ENCODE data around the gene CACNB4.
A peak's percentile ranks its signal among the peaks of the same experiment; 100 is the strongest.
"Not testable (repeated sequence)": the region's sequence is repeated elsewhere in the genome, so short reads cannot be mapped to it uniquely, and the experiment has no call there.

Gene CACNB4

GRCh38 chr2:152019732-152020131, 79.1 kb downstream of the CACNB4 start:
- no peak for DNase-seq (ENCODE audit: low read depth in 2 of 2)

GRCh38 chr2:152016181-152017120, 82.4 kb downstream of the CACNB4 start:
- no peak for DNase-seq (ENCODE audit: low read depth in 2 of 2)

- no peak for DNase-seq (ENCODE audit: low read depth in 2 of 2)
Observed at GRCh38 chr2:152015552-152015951, 83.3 kb downstream of the CACNB4 start.

DNA sequence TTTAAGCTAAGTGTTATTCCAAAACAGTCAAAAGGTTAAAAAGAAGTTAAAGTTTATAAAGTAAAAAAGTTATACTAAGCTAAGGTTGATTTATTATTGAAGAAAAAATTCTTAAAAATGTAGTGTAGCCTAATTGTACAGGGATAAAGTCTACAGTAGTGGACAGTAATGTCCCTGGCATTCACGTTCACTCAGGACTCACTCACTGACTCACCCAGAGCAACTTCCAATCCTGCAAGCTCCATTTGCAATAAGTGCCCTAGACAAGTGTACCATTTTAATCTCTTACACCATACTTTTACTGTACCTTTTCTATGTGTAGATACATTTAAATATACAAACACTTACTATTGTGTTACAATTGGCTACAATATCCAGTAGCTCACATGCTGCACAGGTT, 86.1 kb downstream of the CACNB4 start:
- no peak for DNase-seq (ENCODE audit: low read depth in 2 of 2)

GRCh38 chr2:152011724-152012123, 87.1 kb downstream of the CACNB4 start:
- no peak for DNase-seq (ENCODE audit: low read depth in 2 of 2)

DNA sequence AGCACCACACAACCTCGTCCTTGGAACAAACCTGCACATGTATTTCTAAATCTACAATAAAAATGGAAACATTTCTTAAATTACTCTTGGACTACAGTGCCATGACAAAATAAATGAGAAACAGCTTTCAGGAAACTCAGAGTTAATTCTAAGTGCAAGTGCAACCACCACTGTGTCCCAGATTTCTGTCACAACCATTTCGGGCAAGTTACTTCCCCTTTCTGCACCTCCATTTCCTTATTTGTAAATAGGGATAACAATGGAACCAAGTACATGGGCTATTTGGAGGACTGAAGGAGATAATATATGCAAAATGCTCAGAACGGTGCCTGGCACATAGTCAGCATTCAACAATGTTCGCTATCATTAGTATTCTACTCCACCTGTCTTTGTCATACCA, 93.2 kb downstream of the CACNB4 start:
- no peak for DNase-seq (ENCODE audit: low read depth in 2 of 2)

DNA sequence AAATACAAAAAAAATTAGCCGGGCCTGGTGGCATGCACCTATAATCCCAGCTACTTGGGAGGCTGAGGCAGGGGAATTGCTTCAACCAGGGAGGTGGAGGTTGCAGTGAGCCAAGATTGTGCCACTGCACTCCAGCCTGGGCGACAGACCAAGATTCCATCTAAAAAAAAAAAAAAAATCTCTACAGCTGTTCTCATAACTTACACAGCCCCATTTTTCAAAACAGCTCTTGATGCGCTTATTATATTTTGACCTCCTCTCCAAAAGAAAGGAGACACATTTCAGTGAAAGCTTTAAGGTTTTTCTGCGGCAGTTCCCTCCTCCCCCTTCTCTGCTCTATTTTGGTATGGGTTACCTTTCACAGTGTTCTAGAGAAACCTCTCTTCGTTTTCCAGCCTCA, 95.6 kb downstream of the CACNB4 start:
- not testable (repeated sequence) for DNase-seq (ENCODE audit: low read depth in 2 of 2)

GRCh38 chr2:151999053-151999452, 99.8 kb downstream of the CACNB4 start:
- DNase-seq (ENCODE audit: low read depth in 2 of 2): peak in 1 of 2 experiments; percentile 47

DNA sequence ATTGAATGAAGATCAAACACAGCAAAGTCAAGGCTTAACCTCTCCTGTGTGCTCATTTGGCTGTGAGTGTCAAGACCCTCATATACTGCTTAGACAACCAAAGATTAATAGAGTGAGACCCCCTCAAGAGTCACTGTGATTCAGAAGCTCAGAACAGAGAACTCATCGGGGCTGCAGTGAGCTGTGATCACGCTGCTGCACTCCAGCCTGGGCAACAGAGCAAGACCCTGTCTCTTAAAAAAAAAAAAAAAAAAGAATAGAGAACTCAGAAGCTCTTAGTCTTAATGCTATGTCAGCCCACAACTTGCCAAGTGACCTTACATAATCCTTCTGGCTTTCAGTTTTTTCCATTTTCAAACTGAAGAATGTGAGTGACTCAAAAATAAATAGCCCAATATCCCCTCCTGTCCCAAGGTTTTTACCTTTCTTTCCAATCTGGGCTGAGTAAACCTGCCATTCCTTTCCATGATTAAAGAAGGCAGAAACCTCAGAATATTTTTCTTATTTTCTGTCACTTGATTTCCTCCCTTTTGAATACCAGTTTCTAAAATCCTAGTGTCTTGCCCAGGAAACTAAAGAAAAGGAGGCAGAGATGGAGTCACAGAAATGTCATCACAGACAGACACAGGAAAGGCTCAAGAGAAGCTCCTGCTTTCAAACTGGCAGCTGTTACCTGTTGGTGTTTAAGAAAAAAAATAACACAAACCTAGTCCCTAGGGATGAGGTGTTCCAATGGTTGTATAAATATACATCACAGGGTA, 102.4 kb downstream of the CACNB4 start:
- DNase-seq (ENCODE audit: low read depth in 2 of 2): no peak

- no peak for DNase-seq (ENCODE audit: low read depth in 2 of 2)
Observed at GRCh38 chr2:151995161-151995557, 103.7 kb downstream of the CACNB4 start.

DNA sequence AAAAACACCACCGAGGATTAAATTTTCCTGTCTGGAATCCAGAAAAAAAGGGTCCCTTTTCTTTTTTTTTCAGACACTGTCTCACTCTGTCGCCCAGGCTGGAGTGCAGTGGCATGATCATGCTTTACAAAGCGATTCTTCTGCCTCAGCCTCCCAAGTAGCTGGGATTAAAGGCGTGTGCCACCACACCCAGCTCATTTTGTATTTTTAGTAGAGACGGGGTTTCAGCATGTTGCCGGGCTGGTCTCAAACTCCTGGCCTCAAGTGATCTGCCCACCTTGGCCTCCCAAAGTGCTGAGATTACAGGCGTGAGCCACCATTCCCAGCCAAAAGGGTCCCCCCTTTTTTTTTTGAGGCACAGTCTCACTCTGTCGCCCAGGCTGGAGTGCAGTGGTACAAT, 104.7 kb downstream of the CACNB4 start:
- DNase-seq (ENCODE audit: low read depth in 2 of 2): not testable (repeated sequence)

- no peak for DNase-seq (ENCODE audit: low read depth in 2 of 2)
Observed at GRCh38 chr2:151991010-151991409, 107.8 kb downstream of the CACNB4 start.

DNA sequence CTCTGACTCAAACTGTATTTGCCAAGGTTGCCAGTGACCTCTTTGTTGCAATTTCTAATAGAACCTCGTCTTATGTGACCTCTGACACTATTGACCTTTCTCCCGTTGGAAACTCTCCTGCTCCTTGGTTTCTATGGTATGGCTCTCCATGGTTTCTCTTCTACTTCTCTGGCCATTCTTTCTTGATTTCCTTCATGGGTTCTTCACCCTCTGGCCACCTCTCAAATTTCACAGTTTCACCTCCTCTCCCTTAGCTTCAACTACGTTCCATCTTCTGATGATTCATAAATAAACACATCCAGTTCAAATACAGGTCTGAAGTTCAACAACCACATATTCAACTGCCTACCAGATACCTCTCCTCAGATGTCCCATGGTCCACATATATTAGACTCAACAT, 109.5 kb downstream of the CACNB4 start:
- no peak for DNase-seq (ENCODE audit: low read depth in 2 of 2)

DNA sequence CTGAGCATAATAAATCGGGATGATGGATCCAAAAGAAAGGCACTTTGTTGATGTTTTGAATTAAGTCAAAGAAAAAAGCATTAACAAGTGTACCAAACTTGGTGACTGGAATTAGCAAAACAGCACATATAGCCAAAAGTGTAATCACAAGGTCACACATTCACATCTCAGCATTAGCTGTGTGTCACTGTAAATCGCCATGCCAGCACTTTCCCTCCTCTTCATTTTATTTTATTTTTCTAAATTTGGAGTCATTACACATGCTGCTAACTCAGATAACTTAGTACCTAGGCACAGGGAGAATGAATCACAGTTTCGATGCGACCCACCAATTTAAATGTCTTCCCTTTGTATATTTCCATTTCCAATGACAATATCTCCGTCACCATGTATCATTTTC, 111.4 kb downstream of the CACNB4 start:
- no peak for DNase-seq (ENCODE audit: low read depth in 2 of 2)

DNA sequence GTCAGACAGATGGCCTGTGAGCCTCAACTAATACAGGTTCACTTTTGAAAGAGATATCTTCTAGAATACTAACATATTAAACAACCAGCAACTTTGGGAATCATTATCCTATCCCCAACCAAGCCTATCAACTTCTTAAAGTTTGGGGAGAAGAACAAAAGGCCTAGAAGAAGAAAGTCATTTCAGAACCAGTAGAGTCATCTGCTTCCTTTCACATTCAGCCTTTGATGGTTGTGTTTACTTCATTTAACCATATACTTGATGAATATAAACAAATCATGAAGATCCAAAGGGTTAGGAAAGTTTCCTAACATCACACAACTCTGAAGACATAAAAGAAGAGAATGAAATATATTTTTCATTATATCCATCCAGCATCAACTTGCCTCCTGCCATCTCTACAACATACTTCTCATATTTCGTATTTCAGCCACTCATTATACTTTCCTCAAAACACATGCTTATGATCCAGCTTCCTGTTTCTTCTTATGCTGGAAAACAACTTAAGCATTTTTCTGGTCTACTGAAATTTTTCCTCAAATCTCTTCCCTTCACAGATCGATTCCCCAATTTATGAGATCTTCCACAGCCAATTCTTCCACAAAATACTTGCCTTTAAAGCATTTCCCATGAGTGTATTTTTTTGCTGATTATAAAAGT, 114.3 kb downstream of the CACNB4 start:
- no peak for DNase-seq (ENCODE audit: low read depth in 2 of 2)

DNA sequence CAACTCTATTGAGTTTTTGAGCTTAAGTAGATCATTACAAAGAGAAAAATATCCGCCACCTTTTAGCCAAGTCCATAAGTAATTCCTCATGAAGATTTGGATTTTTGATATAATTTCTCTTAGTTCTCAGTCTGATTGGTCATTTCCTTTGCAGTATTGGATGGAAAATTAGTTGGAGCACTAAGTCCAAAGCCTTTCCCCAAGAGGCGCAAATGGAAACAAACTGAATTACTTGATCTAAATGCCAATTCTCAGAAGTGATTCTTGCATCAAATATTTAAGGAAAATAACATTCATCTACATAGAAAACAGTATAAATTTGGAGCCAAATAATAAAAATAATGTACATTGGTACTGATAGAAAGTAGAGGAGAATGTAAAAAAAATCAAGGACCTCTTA, 115.6 kb downstream of the CACNB4 start:
- DNase-seq (ENCODE audit: low read depth in 2 of 2): no peak

DNA sequence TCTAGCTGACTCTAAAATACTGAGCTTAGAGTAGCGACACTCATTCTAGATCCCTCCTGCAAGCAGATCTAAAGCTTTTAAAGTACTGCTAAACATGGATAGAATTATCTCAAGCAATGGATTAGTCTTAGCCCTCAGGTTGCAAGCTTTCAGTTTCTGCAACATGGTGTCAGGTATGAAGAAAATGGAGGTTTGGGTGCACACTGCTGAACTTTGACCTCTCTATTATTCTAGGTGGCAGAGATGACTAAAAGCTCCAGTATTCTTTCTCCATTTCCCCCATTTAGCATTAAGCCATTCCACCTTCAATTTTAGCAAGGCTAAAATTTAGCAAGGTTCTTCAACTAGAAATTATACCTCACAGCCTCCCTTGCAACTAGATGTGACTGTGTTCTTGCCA, 117.0 kb downstream of the CACNB4 start:
- DNase-seq (ENCODE audit: low read depth in 2 of 2): no peak

- DNase-seq (ENCODE audit: low read depth in 2 of 2): no peak
Observed at GRCh38 chr2:151979694-151980093, 119.2 kb downstream of the CACNB4 start.

DNA sequence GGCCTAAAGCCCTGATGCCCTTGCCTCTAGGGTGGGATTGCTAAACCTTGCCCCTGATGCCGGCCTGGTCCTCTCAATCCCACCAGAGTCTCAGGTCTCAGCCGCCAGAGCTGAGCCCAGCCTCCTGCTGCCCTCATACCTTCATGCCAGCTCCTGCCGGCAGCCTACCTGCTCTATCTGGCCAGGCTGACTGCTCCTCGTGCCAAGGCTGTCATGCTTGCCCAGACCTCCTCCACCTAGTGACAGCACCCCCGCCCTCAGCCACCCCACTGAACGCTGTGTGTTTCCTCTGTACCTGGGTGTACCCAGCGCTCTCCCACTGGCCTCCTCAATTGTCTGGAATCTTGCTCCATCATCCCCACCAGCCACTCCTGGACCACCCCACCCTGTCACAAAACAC, 120.1 kb downstream of the CACNB4 start:
- no peak for DNase-seq (ENCODE audit: low read depth in 2 of 2)

- DNase-seq (ENCODE audit: low read depth in 2 of 2): no peak
Observed at GRCh38 chr2:151977631-151978030, 121.2 kb downstream of the CACNB4 start.

GRCh38 chr2:151976945-151977353, 121.9 kb downstream of the CACNB4 start:
- DNase-seq (ENCODE audit: low read depth in 2 of 2): no peak

All from stimulated activated CD4-positive, alpha-beta T cell treated with anti-CD3 and anti-CD28 coated beads, Interleukin-12 subunit alpha, Interleukin-12 subunit beta, amount 100 ng/mL, for 24 hours (primary cell).